ENCODE results near the gene KCNMA1. TPM values are rescaled to one million over a fixed set of nuclear protein-coding genes. Genes with fewer than 3 reads are reported as not detected.

KCNMA1 gene
- total and polyA plus RNA-seq, 10 of the 15 experiments (the other 5 are each of a cell fraction or from before 2014, with no cell fraction given): 8.5 to 77.0 (median 21.3) TPM

- H3K36me3 ChIP-seq (ENCODE audit: control insufficient read depth in 2 of 2, insufficient read depth in 2 of 2, low read length in 1 of 2): no peaks in the 10 kb centered on the region; a peak in 1 of 4 replicates
- RAD21 ChIA-PET (ENCODE audit: unreplicated experiment): no interaction called here
- SMC1A ChIA-PET (ENCODE audit: uncharacterized antibody, unreplicated experiment): interaction anchor here (0.7 to 3.5 kb wide), 3 partner anchors 13 to 45 kb away, joined by 3 to 12 read pairs (median 5); no protein-coding TSS in a partner anchor
- no peak overlapping the region for H3K9ac ChIP-seq (ENCODE audit: control insufficient read depth, insufficient read depth, low read length)
- no peaks in the 10 kb centered on the region for H3K27me3 ChIP-seq (replicated peaks in 1 of 2; ENCODE audit: control insufficient read depth in 2 of 2, insufficient read depth in 2 of 2, low read length in 1 of 2)
- no peak overlapping the region for H3K4me2 ChIP-seq (ENCODE audit: control insufficient read depth, insufficient read depth)
- no peak overlapping the region for H3K27ac ChIP-seq (ENCODE audit: control insufficient read depth, insufficient read depth)
- CTCF ChIA-PET: interaction anchor here (0.7 kb wide), 1 partner anchor 165 kb away, joined by 3 read pairs; no protein-coding TSS in a partner anchor
- BruUV-seq (replicated peaks): no TSS peak
- TF ChIP-seq HDGF (IDR thresholded peaks at IDR 0.05) (no peak), POLR2AphosphoS5 (IDR thresholded peaks at IDR 0.05; ENCODE audit: low read length) (no peak), ATF7 (IDR thresholded peaks at IDR 0.05; ENCODE audit: low read depth) (no peak)
- TF ChIP-seq, protein P1, sequence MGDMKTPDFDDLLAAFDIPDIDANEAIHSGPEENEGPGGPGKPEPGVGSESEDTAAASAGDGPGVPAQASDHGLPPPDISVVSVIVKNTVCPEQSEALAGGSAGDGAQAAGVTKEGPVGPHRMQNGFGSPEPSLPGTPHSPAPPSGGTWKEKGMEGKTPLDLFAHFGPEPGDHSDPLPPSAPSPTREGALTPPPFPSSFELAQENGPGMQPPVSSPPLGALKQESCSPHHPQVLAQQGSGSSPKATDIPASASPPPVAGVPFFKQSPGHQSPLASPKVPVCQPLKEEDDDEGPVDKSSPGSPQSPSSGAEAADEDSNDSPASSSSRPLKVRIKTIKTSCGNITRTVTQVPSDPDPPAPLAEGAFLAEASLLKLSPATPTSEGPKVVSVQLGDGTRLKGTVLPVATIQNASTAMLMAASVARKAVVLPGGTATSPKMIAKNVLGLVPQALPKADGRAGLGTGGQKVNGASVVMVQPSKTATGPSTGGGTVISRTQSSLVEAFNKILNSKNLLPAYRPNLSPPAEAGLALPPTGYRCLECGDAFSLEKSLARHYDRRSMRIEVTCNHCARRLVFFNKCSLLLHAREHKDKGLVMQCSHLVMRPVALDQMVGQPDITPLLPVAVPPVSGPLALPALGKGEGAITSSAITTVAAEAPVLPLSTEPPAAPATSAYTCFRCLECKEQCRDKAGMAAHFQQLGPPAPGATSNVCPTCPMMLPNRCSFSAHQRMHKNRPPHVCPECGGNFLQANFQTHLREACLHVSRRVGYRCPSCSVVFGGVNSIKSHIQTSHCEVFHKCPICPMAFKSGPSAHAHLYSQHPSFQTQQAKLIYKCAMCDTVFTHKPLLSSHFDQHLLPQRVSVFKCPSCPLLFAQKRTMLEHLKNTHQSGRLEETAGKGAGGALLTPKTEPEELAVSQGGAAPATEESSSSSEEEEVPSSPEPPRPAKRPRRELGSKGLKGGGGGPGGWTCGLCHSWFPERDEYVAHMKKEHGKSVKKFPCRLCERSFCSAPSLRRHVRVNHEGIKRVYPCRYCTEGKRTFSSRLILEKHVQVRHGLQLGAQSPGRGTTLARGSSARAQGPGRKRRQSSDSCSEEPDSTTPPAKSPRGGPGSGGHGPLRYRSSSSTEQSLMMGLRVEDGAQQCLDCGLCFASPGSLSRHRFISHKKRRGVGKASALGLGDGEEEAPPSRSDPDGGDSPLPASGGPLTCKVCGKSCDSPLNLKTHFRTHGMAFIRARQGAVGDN (IDR thresholded peaks at IDR 0.05): no peak
- 10% methylated on average over 1 of the region's 1 CpG for WGBS (ENCODE audit: insufficient coverage, insufficient replicate concordance, low lambda C conversion rate, missing lambda C conversion rate)
- ATAC-seq (no peak), FAIRE-seq (no peak), DNase-seq (ENCODE audit: low read depth, low spot score) (no peak)
- H2AFZ ChIP-seq (ENCODE audit: control insufficient read depth, low read depth, low read length): no peak overlapping the region
- H4K20me1 ChIP-seq (ENCODE audit: control insufficient read depth, insufficient read depth): no peaks in the 10 kb centered on the region
- in situ Hi-C loops (cut with MboI) (no loop called here), intact Hi-C loops (cut with micrococcal nuclease; ENCODE audit: unreplicated experiment) (no loop called here)
- no peak overlapping the region for H3K4me3 ChIP-seq
- POLR2A ChIA-PET: no interaction called here
- H3K9me3 ChIP-seq (replicated peaks; ENCODE audit: control insufficient read depth, insufficient read depth, low read length): no peaks in the 10 kb centered on the region
- H3K79me2 ChIP-seq (ENCODE audit: control insufficient read depth, insufficient read depth, low read length): no peaks in the 10 kb centered on the region
- H3K4me1 ChIP-seq (ENCODE audit: control insufficient read depth, insufficient read depth, low read length): no peaks in the 10 kb centered on the region
These were observed 88.9 kb downstream of the KCNMA1 start for GRCh38 chr10:77548671-77549070.
